ENCODE measurements around the gene CEP295NL.

DNA sequence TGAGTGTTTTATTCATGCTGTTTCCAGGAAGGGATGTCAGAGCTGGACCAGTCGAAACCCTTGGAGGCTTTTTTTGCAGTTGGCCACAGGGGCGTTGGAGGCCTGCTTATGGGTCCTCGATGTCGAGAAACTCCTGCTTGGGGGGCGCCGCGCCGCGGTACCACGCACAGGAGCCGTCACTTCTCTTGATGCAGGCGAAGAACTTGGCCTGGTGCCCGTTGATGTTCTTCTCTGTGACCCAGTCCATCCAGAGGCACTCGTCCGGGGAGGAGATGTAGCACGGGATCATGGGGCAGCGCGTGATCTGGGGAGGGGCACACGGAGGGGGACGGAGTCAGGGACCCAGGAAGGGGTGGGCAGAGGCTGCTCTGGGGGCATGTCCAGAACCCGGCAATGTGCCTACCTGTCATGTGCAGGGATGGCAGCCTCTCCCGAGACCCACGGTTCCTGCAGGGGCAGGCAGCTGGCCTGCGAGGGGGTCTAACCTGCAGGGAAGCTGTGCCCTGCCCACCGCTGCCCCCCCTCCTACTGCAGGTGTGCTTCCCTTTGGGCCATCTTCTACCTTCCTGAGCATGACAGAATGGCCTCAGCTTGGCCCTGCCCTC lies 47.3 kb downstream of the CEP295NL start:
- TF ChIP-seq, protein P1, sequence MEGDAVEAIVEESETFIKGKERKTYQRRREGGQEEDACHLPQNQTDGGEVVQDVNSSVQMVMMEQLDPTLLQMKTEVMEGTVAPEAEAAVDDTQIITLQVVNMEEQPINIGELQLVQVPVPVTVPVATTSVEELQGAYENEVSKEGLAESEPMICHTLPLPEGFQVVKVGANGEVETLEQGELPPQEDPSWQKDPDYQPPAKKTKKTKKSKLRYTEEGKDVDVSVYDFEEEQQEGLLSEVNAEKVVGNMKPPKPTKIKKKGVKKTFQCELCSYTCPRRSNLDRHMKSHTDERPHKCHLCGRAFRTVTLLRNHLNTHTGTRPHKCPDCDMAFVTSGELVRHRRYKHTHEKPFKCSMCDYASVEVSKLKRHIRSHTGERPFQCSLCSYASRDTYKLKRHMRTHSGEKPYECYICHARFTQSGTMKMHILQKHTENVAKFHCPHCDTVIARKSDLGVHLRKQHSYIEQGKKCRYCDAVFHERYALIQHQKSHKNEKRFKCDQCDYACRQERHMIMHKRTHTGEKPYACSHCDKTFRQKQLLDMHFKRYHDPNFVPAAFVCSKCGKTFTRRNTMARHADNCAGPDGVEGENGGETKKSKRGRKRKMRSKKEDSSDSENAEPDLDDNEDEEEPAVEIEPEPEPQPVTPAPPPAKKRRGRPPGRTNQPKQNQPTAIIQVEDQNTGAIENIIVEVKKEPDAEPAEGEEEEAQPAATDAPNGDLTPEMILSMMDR (conservative IDR thresholded peaks at IDR 0.05; ENCODE audit: low read depth, low read length): no peak
- no peak for TF ChIP-seq EZH2 (IDR thresholded peaks at IDR 0.05; ENCODE audit: borderline replicate concordance, low read depth, low read length, poor library complexity, severe bottlenecking)
